Panc1 (cell line): ENCODE measurements around the gene PHACTR2. TPM values are rescaled to one million over a fixed set of nuclear protein-coding genes. Genes with fewer than 3 reads are reported as not detected.

Source experiments
- ATAC-seq: fragments of 200-7000 bp; cut with Tn5 transposase; 2 replicates; pipeline ENCODE4 v1.9.1; 2020; ENCODE audit warnings: mild to moderate bottlenecking, moderate library complexity
- BruUV-seq: library from RNA; stranded (reverse); fragments of 400-500 nt; replicated peaks from 2 replicates; lab custom pipeline; 2021; lab: Mats Ljungman, UMichigan
- CTCF ChIA-PET: fragments of 300-600 bp; sonication (Branson Sonifier 250); formaldehyde crosslinking; loops from one replicate; lab custom pipeline; 2022; ENCODE audit warnings: antibody characterized with exemption; lab: Charles Lee
- POLR2A ChIA-PET: fragments of 300-600 bp; sonication (Branson Sonifier 250); formaldehyde crosslinking; loops from one replicate; lab custom pipeline; 2022; ENCODE audit warnings: antibody characterized with exemption; lab: Charles Lee
- DNase-seq: peaks from one replicate; pipeline ENCODE4 v3.0.0-alpha.2; 2010; ENCODE audit warnings: low read depth, low spot score
- H3K27ac ChIP-seq: 2 replicates; pipeline ENCODE4 v1.5.1; 2011; ENCODE audit warnings: mild to moderate bottlenecking, low read length, inconsistent platforms
- H3K27me3 ChIP-seq: fragments of 200-500 bp; sonication (Bioruptor generic); 2 replicates; pipeline ENCODE4 v1.6.0; 2014; ENCODE audit warnings: low read length, inconsistent platforms; ENCODE audit not compliant: control insufficient read depth, insufficient read depth
- H3K36me3 ChIP-seq: fragments of 200-500 bp; sonication (Bioruptor generic); 2 replicates; pipeline ENCODE4 v1.5.1; 2014; ENCODE audit warnings: inconsistent platforms, mild to moderate bottlenecking, low read length, moderate library complexity; ENCODE audit not compliant: control insufficient read depth, insufficient read depth
- H3K4me1 ChIP-seq: 2 replicates; pipeline ENCODE4 v1.5.1; 2011; ENCODE audit warnings: inconsistent platforms, mild to moderate bottlenecking, low read length, moderate library complexity; ENCODE audit not compliant: control insufficient read depth, insufficient read depth
- H3K4me3 ChIP-seq, 2 experiments: 2 replicates each; pipeline ENCODE4 v1.5.1; 2011 to 2012; ENCODE audit warnings: low read depth in 2 of 2, low read length in 2 of 2, mild to moderate bottlenecking in 2 of 2, inconsistent platforms in 1 of 2, moderate library complexity in 1 of 2
- H3K9me3 ChIP-seq: fragments of 200-500 bp; sonication (Bioruptor generic); 2 replicates; pipeline ENCODE4 v1.5.1; 2014; ENCODE audit warnings: low read depth, mild to moderate bottlenecking, inconsistent platforms, low read length, moderate library complexity; ENCODE audit not compliant: control insufficient read depth, insufficient read depth
- POLR2AphosphoS5 ChIP-seq: IDR thresholded peaks from 2 replicates; pipeline ENCODE4 v1.6.1; 2012; ENCODE audit warnings: mild to moderate bottlenecking, low read depth, low read length, moderate library complexity
- SIN3A ChIP-seq: IDR thresholded peaks from 2 replicates; pipeline ENCODE4 v1.6.1; 2012; ENCODE audit warnings: low read depth, mild to moderate bottlenecking, low read length, moderate library complexity, borderline replicate concordance; ENCODE audit not compliant: insufficient read depth
- TCF7L2 ChIP-seq: IDR thresholded peaks from 2 replicates; pipeline ENCODE4 v1.6.1; 2011; ENCODE audit warnings: mild to moderate bottlenecking, low read depth, low read length, inconsistent platforms
- in situ Hi-C: cut with HindIII; loops from 2 replicates; pipeline ENCODE4 v1.10.0; 2016; ENCODE audit warnings: low sequenced_read_pairs, low pct_unique_long_range_greater_than_20kb
- intact Hi-C: fragments of 100-400 bp; cut with micrococcal nuclease; formaldehyde crosslinking; loops from one replicate; pipeline ENCODE4 v1.10.0; 2022; ENCODE audit not compliant: unreplicated experiment
- total RNA-seq: library from RNA; stranded (reverse); gene quantifications from one replicate; pipeline ENCODE4 v1.2.1, GENCODE V29; 2021; ENCODE audit not compliant: unreplicated experiment
- TF ChIP-seq, protein P1 (sequence below), 2 experiments: IDR thresholded peaks; 2 replicates each; pipeline ENCODE4 v1.6.1; 2011 to 2012; ENCODE audit warnings: low read depth in 2 of 2, control low read depth in 1 of 2, low read length in 1 of 2, mild to moderate bottlenecking in 1 of 2, moderate library complexity in 1 of 2; ENCODE audit not compliant: insufficient read depth in 1 of 2
- TF ChIP-seq, protein P2 (sequence below): fragments of 450-650 bp; IDR thresholded peaks from 2 replicates; pipeline ENCODE4 v1.5.1; 2017; ENCODE audit warnings: mild to moderate bottlenecking

The PHACTR2 gene
- total RNA-seq, 1 experiment from 2014 or later: 59.9 TPM

DNA sequence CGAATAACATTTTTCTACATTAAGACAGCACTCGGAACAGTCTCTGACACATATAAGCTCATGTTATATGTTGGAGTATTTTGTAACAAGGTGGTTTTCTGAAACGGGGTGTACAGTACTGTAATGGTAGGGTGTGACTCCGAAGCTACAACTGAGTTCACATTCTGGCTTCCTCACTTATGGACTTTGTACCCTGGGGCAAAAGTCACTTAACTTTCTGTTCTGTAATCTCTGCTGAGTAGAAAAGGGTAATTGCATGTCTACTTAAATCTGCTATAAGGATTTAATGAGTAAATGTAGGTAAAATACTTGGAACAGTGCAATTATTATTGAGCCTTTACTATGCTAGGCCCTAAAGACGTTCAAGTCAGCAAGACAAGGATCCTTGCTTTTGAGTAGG lies 160.6 kb downstream of the PHACTR2 start:
- no TSS peak for BruUV-seq
- no peaks in the 10 kb centered on the region; the same call in 1 of the 2 replicates for H3K36me3 ChIP-seq
- DNase-seq (no peak), ATAC-seq (no peak)
- ChIA-PET CTCF (no interaction called here), POLR2A (no interaction called here)
- in situ Hi-C loops (no loop called here), intact Hi-C loops (no loop called here)
- H3K4me1 ChIP-seq: 0 out of 2 replicates have a peak, but pooled peaks cover 3% of the 10 kb centered on the region
- H3K27me3 ChIP-seq: no peaks in the 10 kb centered on the region
- H3K9me3 ChIP-seq: no peaks in the 10 kb centered on the region
- no peak overlapping the region for H3K4me3 ChIP-seq
- no peak for TF ChIP-seq TCF7L2
- no peak for TF ChIP-seq POLR2AphosphoS5
- TF ChIP-seq, protein P1, sequence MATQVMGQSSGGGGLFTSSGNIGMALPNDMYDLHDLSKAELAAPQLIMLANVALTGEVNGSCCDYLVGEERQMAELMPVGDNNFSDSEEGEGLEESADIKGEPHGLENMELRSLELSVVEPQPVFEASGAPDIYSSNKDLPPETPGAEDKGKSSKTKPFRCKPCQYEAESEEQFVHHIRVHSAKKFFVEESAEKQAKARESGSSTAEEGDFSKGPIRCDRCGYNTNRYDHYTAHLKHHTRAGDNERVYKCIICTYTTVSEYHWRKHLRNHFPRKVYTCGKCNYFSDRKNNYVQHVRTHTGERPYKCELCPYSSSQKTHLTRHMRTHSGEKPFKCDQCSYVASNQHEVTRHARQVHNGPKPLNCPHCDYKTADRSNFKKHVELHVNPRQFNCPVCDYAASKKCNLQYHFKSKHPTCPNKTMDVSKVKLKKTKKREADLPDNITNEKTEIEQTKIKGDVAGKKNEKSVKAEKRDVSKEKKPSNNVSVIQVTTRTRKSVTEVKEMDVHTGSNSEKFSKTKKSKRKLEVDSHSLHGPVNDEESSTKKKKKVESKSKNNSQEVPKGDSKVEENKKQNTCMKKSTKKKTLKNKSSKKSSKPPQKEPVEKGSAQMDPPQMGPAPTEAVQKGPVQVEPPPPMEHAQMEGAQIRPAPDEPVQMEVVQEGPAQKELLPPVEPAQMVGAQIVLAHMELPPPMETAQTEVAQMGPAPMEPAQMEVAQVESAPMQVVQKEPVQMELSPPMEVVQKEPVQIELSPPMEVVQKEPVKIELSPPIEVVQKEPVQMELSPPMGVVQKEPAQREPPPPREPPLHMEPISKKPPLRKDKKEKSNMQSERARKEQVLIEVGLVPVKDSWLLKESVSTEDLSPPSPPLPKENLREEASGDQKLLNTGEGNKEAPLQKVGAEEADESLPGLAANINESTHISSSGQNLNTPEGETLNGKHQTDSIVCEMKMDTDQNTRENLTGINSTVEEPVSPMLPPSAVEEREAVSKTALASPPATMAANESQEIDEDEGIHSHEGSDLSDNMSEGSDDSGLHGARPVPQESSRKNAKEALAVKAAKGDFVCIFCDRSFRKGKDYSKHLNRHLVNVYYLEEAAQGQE (IDR thresholded peaks at IDR 0.05; ENCODE audit: insufficient read depth in 1 of 2, low read depth in 2 of 2, low read length in 1 of 2): no peak
- TF ChIP-seq, protein P2, sequence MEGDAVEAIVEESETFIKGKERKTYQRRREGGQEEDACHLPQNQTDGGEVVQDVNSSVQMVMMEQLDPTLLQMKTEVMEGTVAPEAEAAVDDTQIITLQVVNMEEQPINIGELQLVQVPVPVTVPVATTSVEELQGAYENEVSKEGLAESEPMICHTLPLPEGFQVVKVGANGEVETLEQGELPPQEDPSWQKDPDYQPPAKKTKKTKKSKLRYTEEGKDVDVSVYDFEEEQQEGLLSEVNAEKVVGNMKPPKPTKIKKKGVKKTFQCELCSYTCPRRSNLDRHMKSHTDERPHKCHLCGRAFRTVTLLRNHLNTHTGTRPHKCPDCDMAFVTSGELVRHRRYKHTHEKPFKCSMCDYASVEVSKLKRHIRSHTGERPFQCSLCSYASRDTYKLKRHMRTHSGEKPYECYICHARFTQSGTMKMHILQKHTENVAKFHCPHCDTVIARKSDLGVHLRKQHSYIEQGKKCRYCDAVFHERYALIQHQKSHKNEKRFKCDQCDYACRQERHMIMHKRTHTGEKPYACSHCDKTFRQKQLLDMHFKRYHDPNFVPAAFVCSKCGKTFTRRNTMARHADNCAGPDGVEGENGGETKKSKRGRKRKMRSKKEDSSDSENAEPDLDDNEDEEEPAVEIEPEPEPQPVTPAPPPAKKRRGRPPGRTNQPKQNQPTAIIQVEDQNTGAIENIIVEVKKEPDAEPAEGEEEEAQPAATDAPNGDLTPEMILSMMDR: no peak
- TF ChIP-seq SIN3A: no peak
- H3K27ac ChIP-seq: no peak overlapping the region

DNA sequence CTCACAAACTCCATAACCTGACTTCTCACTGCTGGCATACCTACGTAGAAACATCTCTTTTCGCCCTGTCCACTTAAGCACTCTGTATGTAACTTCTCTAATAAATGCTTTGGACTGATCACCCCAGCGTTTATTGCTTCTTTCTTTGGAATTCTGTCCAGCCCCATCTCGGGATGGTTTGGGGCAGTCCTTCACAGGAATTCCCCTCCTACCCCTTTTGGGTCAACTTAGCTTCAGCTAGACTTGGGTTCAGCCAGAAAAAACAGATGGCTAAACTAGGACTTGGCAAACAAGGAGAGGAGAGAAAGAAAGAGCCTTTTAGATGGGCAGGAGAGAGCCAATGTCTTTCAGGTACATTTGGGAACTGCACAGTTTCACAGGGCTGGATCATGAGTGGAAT lies 161.4 kb downstream of the PHACTR2 start:
- ATAC-seq (no peak), DNase-seq (no peak)
- TF ChIP-seq, protein P1 (IDR thresholded peaks at IDR 0.05; ENCODE audit: insufficient read depth in 1 of 2, low read depth in 2 of 2, low read length in 1 of 2): no peak
- TF ChIP-seq SIN3A (no peak), POLR2AphosphoS5 (no peak), TCF7L2 (no peak)
- TF ChIP-seq, protein P2: no peak
- POLR2A ChIA-PET: interaction anchor here (0.6 kb wide), 1 partner anchor 62 kb away, joined by 3 read pairs; no protein-coding TSS in a partner anchor
- BruUV-seq: no TSS peak
- in situ Hi-C loops (no loop called here), intact Hi-C loops (no loop called here)
- CTCF ChIA-PET: no interaction called here
- H3K27me3 ChIP-seq: no peaks in the 10 kb centered on the region
- H3K4me3 ChIP-seq: no peak overlapping the region
- H3K4me1 ChIP-seq: 0 out of 2 replicates have a peak, but pooled peaks cover 3% of the 10 kb centered on the region
- H3K36me3 ChIP-seq: peaks cover 2% of the 10 kb centered on the region; the same call in 1 of the 2 replicates
- no peak overlapping the region for H3K27ac ChIP-seq
- H3K9me3 ChIP-seq: no peaks in the 10 kb centered on the region
